Cerebellar cortex (tissue), 1 donor: ENCODE results near the gene CCL23.
"Not testable (repeated sequence)": the region's sequence is repeated elsewhere in the genome, so short reads cannot be mapped to it uniquely, and the experiment has no call there.

Experiments used
- DNase-seq: peaks from one replicate; pipeline ENCODE4 v3.0.0-alpha.2; 2015; ENCODE audit warnings: low spot score

Gene CCL23

DNA sequence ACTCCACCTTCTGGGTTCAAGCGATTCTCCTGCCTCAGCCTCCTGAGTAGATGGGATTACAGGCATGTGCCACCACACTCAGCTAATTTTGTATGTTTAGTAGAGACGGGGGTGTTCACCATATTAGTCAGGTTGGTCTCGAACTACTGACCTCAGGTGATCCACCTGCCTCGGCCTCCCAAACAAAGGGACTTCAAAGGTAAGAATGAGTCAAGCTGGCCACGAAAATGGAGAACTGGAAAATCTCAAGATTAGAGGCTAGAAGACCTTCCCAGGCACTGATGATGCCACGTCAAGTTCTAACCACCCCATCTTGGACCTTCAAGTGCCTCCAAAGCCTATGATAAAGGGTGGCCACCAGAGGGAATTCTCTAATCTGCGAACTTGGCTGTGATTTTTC is 15.1 kb downstream of the CCL23 start:
- DNase-seq = no peak

DNA sequence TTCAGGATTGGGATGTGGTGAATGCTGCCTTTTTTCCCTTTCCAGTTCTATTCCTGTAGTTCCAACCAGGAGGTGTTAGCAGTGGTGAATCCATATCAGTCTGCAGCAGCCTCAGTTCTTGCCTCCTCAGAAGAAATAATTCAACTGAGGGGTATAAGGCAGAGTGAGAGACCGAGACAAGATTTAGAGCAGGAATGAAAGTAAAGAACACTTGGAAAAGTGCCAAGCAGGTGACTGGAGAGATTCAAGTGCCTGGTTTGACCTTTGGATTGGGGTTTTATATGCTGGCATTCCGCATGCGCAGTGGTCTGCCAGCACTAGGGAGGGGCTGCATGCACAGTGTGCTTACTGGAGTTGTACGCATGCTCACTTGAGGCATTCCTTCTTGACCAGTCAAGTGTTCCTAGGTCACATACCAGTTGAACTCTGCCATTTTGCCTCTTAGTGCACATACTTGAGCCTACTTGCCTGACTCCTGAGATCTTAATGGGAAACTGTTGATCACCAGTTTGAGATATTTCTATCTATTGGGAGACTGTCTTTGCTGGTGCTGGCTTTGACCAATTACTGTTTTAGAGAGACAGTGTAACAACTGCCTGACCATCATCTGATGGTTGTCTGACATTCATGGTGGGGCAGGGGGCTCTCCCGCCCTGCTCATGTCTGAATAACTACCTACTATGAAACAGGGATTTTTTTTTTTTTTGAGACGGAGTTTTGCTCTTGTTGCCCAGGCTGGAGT is 15.7 kb downstream of the CCL23 start:
- DNase-seq = no peak

DNA sequence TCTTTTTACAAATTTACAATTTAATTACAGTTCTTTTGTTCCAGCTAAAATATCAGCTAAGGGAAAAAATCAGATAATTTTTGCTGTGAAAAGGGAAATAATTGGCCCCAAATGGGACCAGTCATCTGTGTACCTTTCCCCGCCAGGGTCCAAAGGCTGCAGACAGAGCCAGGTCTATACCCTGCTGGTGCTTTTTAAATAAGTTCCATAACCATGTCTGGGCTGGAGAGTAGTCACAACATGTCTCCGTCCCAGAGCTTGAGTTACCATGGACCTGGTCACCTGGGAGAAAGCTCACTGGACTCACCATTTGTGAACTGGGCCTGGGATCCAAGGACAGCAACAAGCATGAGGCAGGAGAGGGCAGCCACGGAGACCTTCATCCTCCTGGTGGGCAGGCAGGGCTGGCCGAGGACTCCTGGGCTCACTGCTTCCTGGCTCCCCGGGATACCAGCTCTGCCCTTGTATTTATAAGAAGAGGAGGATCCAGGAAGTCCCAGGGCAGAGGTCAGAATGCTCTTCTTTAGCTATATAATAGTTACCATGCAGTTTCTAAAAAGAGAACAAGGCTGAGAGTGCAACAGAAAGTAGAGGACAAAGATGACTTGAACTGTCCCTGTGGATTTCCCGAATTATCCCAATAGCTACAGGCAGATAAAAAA is 16.5 kb downstream of the CCL23 start, which contains the start of gene CCL15:
CCL15 (minus strand) TSS at position 444 of the 662 bp plus-strand sequence; CDS start at position 383, 61 bp downstream.
- no peak for DNase-seq

DNA sequence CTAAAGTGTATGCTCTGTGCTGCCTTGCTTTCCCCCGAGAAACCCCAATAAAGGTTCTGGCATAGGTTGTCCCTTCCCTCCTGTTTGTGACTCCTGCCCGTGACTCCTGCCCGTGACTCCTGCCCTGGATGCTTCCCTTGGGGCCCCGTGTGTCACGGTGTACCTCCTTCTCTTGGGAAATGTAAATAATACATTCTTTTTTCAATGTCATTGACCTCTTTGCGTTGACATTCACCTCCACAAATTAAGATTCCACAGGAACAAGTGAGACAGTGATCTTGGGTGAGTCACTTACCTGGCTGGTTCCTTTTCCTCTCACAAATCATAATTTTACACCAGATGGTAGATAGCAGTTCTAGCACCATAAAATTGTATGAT is 17.1 kb downstream of the CCL23 start:
- DNase-seq = no peak

DNA sequence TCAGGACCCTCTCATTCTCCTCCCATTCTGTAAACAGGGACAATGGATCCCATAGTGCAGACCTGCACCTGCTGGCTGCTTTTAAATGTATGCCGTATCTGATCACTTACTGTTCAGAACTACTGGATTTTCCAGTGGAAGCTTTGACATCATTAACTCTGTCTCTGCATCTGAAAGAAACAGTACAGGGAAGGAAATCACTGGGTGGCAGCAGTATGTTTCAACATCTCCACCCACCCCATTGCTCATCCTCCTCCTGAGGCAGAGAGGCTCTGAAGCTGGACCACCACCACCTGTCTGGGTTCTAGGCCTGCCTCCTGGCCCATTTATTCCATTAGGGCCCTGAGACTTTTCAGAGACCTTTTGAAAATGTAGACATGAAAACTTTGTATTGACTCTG is 19.0 kb downstream of the CCL23 start:
- no peak for DNase-seq

DNA sequence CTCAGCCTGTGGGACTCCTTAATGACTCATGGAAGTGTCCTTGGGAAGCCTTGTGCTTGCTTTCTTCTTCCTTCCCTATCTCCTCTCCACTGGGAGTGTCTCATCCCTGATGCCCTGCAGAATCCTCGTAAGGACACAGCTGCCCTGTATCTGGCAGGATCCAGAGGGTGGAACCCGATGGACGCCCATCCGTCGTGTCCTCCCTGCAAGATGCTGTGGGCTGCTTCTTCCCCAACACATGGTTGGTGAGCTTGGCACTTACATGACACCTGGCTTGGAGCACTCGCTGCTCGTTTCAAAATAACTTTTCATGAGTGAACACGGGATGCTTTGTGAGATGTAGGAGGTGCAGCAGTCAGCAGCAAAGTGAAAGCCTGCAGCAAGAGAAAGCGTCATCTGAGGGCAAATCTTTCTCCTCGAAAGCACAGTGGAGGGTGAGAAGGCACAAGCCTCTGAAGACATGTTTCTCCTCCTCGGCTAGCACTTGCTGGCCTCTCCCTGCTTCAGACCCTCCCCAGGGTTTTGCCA is 19.7 kb downstream of the CCL23 start:
- no peak for DNase-seq

DNA sequence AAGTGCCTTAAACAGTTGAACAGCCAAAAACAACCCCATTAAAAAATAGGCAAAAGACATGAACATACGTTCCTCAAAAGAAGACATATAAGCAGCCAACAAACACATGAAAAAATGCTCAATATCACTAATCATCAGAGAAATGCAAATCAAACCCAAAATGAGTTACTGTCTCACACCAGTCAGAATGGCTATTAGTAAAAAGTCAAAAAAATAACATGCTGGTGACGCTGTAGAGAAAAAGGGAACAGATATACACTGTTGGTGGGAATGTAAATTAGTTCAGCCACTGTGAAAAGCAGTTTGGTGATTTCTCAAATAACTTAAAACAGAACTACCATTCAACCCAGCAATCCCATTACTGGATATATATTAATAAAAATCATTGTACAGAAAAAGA is 22.4 kb downstream of the CCL23 start:
- not testable (repeated sequence) for DNase-seq

DNA sequence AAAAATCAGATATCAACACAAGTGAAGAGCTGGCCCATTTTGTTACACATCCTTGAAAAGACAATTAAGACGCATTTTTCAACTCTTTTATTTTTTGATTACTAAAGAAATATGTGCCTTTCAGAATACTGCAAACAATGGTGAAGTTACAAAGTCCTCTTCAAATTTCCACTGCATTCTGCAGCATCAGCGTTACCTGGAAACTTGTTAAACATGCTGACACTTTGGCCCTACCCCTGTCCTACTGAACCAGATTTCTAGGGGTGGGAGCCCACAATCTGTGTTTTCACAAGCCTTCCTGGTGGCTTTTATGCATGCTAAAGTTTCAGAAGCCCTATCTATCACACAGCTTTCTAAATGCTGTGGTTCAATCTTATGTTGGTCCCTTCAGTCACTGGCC is 26.7 kb downstream of the CCL23 start:
- DNase-seq = no peak

DNA sequence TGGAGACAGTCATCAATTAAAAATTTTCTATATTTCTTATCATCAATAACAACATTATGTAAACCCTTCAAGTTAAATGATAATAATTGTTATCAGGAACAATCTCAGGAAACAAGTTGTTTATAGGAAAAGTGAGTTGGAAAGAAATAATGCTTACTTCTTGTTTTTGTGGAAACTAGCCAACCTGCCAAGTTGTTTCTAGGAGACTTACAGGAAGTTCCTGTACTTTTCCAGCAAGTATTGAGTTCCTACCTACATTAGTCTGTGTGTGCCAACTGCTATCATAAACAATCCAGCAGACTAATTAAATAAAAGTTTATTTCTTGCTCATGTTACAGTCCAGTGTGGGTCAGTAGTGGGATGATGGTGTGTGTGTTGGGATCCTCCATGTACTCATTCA is 29.6 kb downstream of the CCL23 start:
- DNase-seq = no peak

DNA sequence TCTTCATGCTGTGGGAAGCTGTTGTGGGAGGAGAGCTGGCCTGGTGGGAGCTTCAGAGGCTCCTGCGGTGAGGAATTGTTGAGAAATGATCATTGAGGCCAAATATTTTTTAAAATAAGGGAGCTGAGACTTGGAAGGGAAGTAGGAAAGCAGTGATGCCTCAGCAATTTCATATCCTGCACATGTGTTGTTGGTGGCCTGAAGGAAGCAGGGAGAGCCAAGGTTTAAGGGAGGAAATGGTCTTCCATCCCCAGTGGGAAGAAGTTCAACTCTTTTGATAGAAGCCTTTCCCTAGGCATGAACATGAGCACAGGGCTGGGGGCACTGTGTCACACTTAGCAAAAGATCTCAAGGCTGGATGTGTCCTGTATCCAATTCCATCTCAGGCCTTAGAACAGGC is 31.1 kb downstream of the CCL23 start, which contains the start of gene CCL14:
CCL14 (minus strand) TSS at position 87 of the 400 bp plus-strand sequence; CDS start at position 7, 80 bp downstream.
- no peak for DNase-seq

DNA sequence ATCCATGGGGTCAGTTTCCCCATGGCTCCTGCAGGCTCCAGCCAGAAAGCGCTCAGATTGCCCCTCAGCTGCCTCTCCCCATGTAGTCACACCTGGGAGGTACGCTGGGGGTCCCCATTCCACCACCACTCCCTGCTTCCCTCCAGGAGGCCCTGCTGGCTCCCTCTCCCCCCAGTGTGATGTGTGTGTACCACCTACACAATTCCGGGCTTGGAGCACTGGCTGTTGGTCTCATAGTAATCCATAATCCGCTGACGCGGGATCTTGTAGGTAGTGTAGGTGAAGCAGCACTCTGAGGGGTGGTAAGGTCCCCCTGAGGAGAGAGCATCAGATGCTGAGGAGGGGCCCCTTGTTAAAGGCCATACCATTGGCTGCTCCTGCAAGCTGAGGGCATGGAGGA is 33.6 kb downstream of the CCL23 start:
- DNase-seq = no peak

DNA sequence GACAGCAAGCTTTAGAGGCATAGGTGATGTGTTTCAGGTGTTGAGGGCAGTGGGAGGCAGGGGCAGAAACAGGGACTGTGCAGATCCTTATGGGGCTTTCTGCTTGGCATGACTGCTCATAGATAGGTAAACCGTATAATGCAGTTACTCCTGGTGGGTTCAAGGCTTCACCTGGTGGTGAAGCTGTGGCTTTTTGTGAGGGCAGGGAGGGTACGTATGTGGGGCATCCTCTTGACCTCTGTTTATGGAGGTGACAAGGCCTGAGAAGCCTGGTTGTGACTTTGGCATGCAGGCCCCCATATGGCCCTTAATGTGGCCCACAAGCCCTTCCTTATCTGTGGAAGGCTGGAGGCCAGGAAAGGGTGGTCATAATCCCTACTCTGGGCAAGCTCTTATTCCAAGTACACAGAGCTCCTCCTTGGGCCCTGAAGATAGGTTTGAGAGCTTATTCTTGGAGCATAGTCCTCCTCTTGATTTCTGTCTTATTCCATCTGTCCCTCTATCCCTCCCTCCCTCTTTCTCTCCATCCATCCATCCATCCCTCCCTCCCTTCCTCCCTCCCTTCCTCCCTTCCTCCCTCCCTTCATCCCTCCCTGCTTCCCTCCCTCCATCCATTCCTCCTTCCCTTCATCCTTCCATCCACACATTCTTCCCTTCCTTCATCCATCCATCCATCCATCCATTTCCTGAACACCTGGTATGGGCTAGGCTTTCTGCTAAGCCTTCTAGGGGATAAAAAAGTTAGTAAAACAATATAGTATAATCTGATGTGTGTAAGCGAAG is 35.2 kb downstream of the CCL23 start:
- DNase-seq = no peak

DNA sequence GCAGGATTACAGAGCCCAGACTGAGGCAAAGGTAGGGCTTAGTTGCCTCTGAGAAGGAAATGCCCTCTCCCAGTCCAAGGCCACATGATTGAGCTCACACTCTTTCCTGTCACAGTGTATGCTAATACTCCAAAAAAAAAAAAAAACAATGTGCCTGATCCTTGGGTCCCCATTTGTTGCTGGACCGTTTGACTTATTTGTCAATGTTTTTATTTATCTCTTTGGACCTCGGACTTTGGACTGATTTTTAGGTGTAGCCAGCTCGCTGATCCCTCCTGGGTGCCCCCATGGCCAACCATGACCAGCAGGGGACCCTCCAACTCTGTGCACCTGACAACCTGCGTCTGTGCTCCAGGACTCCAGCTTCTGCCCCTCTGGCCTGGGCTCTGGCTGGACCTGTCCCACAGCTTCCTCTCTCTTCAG is 35.9 kb downstream of the CCL23 start:
- DNase-seq = no peak

DNA sequence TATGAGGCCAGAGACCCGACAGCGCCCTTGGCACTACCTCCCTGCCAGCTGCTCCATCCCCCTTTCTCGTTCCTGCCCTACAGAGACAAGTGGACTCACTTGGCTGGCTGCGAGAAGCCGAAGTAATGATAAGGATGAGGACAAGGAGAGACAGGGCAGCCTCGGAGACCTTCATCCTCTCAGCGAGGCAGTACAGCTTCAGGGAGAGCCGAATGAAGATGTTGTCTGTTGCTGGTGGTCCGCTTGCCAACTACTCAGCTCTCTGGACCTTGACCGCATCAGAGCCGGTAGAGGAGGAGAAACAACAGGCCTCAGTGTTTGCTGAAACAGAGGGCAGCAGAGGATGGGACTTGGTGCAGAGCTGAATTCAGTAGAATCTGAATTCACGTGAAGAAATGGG is 36.5 kb downstream of the CCL23 start, which contains the start of gene CCL16:
CCL16 (minus strand) TSS at position 252 of the 400 bp plus-strand sequence; CDS start at position 175, 77 bp downstream.
- no peak for DNase-seq

DNA sequence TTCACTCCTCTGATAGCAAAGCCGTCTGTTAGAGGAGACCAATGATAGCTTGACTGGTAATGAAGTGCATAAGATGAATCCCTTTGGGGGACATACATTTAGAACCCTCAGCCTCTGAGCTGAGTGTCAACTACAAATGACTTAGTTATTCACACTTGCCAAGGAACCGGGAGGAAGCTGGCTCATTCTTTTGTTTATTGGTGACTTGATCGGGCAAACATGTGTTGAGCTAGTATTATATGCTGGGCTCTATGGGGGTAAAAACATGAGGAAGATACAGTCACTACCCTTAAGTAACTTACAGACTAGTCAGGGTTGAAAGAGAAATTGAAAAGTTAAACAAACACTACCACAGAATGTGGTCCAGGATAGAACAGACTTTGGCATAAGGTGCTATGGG is 39.4 kb downstream of the CCL23 start:
- no peak for DNase-seq

DNA sequence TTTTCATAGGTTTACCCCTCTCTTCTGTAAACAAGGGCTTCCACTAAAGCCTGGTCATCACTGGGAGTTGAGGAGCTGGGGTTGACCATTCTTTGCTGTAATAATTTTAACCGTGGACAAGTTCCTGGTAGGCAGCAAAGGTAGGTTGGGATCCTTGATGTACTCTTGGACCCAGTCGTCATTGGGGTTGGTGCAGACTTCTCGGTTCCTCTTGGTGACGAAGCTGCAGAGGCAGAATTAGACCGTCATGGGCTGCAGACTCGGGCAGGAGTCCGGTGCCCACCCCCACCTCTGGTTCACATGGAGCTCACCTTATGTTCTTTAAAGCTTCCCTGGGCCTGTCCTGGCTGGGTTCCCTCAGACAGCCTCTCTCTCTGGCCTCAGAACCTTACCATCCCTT is 40.3 kb downstream of the CCL23 start:
- no peak for DNase-seq

DNA sequence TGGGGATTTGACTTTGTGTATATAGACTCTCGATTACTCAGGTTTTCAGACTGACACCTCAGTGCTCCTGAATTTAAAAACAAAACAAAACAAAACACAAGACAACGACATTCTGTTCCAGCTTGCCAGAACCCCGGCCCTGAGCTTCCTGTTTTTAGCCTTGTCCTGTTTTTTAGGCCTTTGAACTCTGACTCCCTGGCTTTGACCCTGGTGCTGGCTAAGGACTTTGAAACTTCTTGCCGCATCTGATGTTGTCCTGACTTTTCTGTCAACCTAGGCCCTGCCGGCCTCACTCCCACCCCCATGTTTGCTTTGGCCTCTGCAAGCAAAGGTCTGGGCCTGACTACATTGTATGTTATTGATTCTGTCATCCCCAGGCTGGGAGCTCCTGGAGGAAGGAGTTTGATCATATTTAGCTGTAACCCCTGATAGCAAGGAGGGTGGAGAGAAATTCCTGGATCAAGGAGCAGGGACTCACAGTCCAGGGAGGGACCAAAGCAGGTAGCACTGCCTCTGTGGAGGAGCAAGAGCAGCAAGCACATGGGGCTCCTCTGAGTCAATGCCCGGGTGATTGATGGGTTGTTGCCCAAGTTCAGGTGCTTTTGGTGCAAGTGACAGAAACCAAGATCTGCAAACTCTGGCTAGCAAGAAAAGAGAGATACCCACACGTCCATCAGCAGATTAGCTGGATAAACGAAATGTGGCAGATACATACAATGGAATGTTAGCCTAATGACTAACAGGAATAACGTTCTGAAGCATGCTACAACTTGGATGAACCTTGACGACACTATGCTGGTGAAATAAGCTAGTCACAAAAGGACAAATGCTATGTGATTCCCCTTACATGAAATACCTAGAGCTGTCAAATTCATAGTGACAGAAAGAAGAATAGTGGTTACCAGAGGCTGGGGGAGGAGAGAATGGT is 44.2 kb downstream of the CCL23 start:
- DNase-seq = no peak

DNA sequence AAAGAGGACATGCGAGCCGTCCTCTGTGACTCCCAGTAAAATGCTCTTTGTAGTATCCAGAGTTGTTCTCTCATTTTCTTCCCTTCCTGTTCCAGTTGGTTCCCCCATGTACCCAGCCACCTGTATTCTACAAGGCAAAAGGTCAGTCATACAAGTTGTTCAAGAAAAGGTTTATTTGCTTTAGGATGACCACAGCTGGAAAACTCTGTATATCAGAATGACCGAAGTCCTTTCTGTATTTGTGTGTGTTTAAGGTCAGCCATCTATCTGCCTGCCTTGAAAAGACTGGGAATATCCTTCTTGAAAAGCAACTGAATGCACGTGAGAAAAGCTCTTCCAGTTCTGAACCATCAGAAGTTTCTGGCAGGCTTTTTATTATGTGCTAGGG is 44.8 kb downstream of the CCL23 start:
- no peak for DNase-seq

DNA sequence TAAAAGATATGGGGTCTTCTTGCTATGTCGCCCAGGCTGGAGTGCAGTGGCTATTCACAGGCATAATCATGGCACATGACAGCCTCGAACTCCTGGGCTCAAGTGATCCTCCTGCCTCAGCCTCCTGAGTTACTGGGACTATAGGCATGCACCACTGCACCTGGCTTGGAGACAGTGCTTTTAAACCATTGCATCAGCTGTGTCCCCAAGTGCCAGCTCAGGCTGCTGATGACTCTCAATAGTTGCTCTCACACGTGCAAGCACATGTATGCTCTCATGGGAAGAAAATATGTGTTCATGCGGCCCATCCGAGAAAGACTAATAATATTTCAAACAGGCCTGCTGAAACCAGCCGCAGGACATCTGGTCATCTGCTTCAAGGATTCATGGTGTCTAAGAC is 45.2 kb downstream of the CCL23 start:
- DNase-seq = no peak

DNA sequence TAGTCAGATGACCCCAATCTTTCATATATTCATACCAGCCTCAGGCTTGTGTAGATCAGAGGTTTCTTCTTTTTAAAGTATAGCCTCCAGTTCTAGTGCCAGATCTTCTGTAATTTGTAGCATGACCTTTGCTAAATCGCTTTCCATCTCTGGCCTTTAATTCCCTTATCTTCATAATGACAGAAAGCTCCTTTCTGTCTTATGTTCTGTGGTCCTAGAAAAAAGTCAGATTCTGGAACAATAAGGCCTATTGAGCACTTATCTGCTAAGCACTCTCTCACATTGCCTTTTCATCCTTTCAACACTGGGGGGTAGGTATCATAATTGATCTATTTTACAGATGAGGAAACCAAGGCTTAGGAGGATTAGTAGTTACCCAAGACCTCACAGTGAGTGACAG is 45.7 kb downstream of the CCL23 start:
- no peak for DNase-seq
